HCT116 (cell line): Measurements from ENCODE around the gene CAAP1. TPM values are rescaled to one million over a fixed set of nuclear protein-coding genes. Genes with fewer than 3 reads are reported as not detected.

ENCODE experiments used
- ATAC-seq: fragments of 200-7000 bp; cut with Tn5 transposase; 2 replicates; pipeline ENCODE4 v1.9.1; 2020; ENCODE audit warnings: mild to moderate bottlenecking, moderate library complexity
- BruUV-seq: library from RNA; stranded (reverse); fragments of 400-500 nt; replicated peaks from 2 replicates; lab custom pipeline; 2021; lab: Mats Ljungman, UMichigan
- CTCF ChIA-PET: fragments of 300-600 bp; sonication (Branson Sonifier 250); formaldehyde crosslinking; loops from one replicate; lab custom pipeline; 2021; ENCODE audit warnings: antibody characterized with exemption; lab: Charles Lee
- POLR2A ChIA-PET: fragments of 300-600, 350-600 bp; sonication (Branson Sonifier 250); formaldehyde crosslinking; loops from one replicate; lab custom pipeline; 2021; ENCODE audit warnings: antibody characterized with exemption; lab: Charles Lee
- RAD21 ChIA-PET, 2 experiments: fragments of 300-600 bp; sonication (Branson Sonifier 250); formaldehyde crosslinking; loops; one replicate each; lab custom pipeline; 2023; ENCODE audit warnings: low total read pairs in 2 of 2; ENCODE audit not compliant: uncharacterized antibody in 2 of 2, unreplicated experiment in 2 of 2, low non-redundant PET in 1 of 2; lab: Charles Lee
- DNase-seq: peaks from one replicate; pipeline ENCODE4 v3.0.0-alpha.2; 2010; ENCODE audit warnings: low read depth, low spot score
- H2AFZ ChIP-seq: fragments of 200-600 bp; shearing (Covaris generic), sonication (generic); 2 replicates; pipeline ENCODE4 v1.6.1; 2017; ENCODE audit warnings: low read depth, mixed run types, mixed read lengths, antibody characterized with exemption, low read length; ENCODE audit not compliant: poor library complexity, severe bottlenecking
- H3K27ac ChIP-seq: 2 replicates; pipeline ENCODE4 v1.5.1; 2012; ENCODE audit warnings: low read depth, low read length
- H3K27me3 ChIP-seq: fragments of 200-600 bp; sonication (generic); 2 replicates; pipeline ENCODE4 v1.6.1; 2016; ENCODE audit warnings: mixed run types, low read length, mixed read lengths; ENCODE audit not compliant: insufficient read depth
- H3K36me3 ChIP-seq, 2 experiments: fragments of 200-500 bp in 1 of 2; fragments of 200-600 bp in 1 of 2; sonication (Bioruptor generic) in 1 of 2; sonication (generic) in 1 of 2; 2 replicates each; pipeline versions ENCODE4 v1.5.1 to v1.6.1; 2014 to 2016; ENCODE audit warnings: low read length in 2 of 2, inconsistent platforms in 1 of 2, mixed read lengths in 1 of 2, mixed run types in 1 of 2; ENCODE audit not compliant: insufficient read depth in 2 of 2, control insufficient read depth in 1 of 2
- H3K4me1 ChIP-seq, 2 experiments: fragments of 200-600 bp in 1 of 2; sonication (generic) in 1 of 2; 2 replicates each; pipeline versions ENCODE4 v1.5.1 to v1.6.1; 2012 to 2017; ENCODE audit warnings: low read length in 2 of 2, inconsistent platforms in 1 of 2, mild to moderate bottlenecking in 1 of 2, mixed read lengths in 1 of 2, mixed run types in 1 of 2, moderate library complexity in 1 of 2; ENCODE audit not compliant: insufficient read depth in 2 of 2, control insufficient read depth in 1 of 2
- H3K4me2 ChIP-seq: fragments of 200-600 bp; sonication (generic); 2 replicates; pipeline ENCODE4 v1.6.1; 2017; ENCODE audit warnings: mixed run types, low read length, mixed read lengths
- H3K4me3 ChIP-seq, 2 experiments: fragments of 200-600 bp in 1 of 2; sonication (generic) in 1 of 2; replicated peaks in 1 of 2; 2 replicates each; pipeline ENCODE4 v1.5.1; 2011 to 2016; ENCODE audit warnings: low read length in 2 of 2, control low read depth in 1 of 2, low read depth in 1 of 2, mild to moderate bottlenecking in 1 of 2, mixed read lengths in 1 of 2, mixed run types in 1 of 2
- H3K79me2 ChIP-seq: fragments of 200-600 bp; sonication (generic); 2 replicates; pipeline ENCODE4 v1.6.1; 2017; ENCODE audit warnings: mild to moderate bottlenecking, mixed run types, low read length, moderate library complexity, mixed read lengths; ENCODE audit not compliant: insufficient read depth
- H3K9ac ChIP-seq: fragments of 200-600 bp; sonication (generic); 2 replicates; pipeline ENCODE4 v1.6.1; 2016; ENCODE audit warnings: low read length, mixed read lengths
- H3K9me2 ChIP-seq: fragments of 200-600 bp; sonication (generic), shearing (Covaris generic); 2 replicates; pipeline ENCODE4 v1.6.1; 2017; ENCODE audit warnings: mixed run types, mild to moderate bottlenecking, moderate library complexity; ENCODE audit not compliant: insufficient read depth
- H3K9me3 ChIP-seq, 2 experiments: fragments of 200-500 bp in 1 of 2; fragments of 200-600 bp in 1 of 2; sonication (Bioruptor generic) in 1 of 2; sonication (generic) in 1 of 2; 2 replicates each; pipeline ENCODE4 v1.6.1; 2014 to 2017; ENCODE audit warnings: low read length in 2 of 2, mixed read lengths in 2 of 2, inconsistent platforms in 1 of 2, low read depth in 1 of 2, mild to moderate bottlenecking in 1 of 2, mixed run types in 1 of 2, moderate library complexity in 1 of 2; ENCODE audit not compliant: control insufficient read depth in 1 of 2, insufficient read depth in 1 of 2
- H4K20me1 ChIP-seq: fragments of 200-600 bp; sonication (generic), shearing (Covaris generic); 2 replicates; pipeline ENCODE4 v1.6.1; 2017; ENCODE audit warnings: mixed run types, mild to moderate bottlenecking, moderate library complexity; ENCODE audit not compliant: insufficient read depth
- CEBPB ChIP-seq: IDR thresholded peaks from 2 replicates; pipeline ENCODE4 v1.6.1; 2012; ENCODE audit warnings: low read depth
- EGR1 ChIP-seq: IDR thresholded peaks from 2 replicates; pipeline ENCODE4 v1.6.1; 2012; ENCODE audit warnings: low read depth
- EZH2 ChIP-seq: fragments of 200-600 bp; sonication (generic); IDR thresholded peaks from 2 replicates; pipeline ENCODE4 v1.6.1; 2017; ENCODE audit warnings: antibody characterized with exemption, mixed run types
- EZH2phosphoT487 ChIP-seq: fragments of 200-600 bp; IDR thresholded peaks from 2 replicates; pipeline ENCODE4 v1.6.1; 2018; ENCODE audit warnings: antibody characterized with exemption, borderline replicate concordance
- JUND ChIP-seq: IDR thresholded peaks from 2 replicates; pipeline ENCODE4 v1.6.1; 2012
- POLR2A ChIP-seq: IDR thresholded peaks from 2 replicates; pipeline ENCODE4 v1.7.0; 2011; ENCODE audit warnings: borderline replicate concordance; ENCODE audit not compliant: insufficient read depth, insufficient read length; ENCODE audit errors: extremely low read depth
- POLR2AphosphoS5 ChIP-seq: IDR thresholded peaks from 2 replicates; pipeline ENCODE4 v1.6.1; 2011; ENCODE audit warnings: mild to moderate bottlenecking, low read depth, low read length, moderate library complexity
- RAD21 ChIP-seq: IDR thresholded peaks from 2 replicates; pipeline ENCODE4 v1.6.1; 2012; ENCODE audit warnings: low read depth, mild to moderate bottlenecking
- SIN3A ChIP-seq: IDR thresholded peaks from 2 replicates; pipeline ENCODE4 v1.6.1; 2012; ENCODE audit warnings: low read depth
- SP1 ChIP-seq: IDR thresholded peaks from 2 replicates; pipeline ENCODE4 v1.6.1; 2012; ENCODE audit warnings: low read depth
- SRF ChIP-seq: IDR thresholded peaks from 2 replicates; pipeline ENCODE4 v1.6.1; 2012; ENCODE audit warnings: low read depth
- YY1 ChIP-seq: IDR thresholded peaks from 2 replicates; pipeline ENCODE4 v1.6.1; 2011; ENCODE audit warnings: low read length, low read depth, moderate library complexity, mild to moderate bottlenecking; ENCODE audit not compliant: insufficient replicate concordance; ENCODE audit errors: extremely low read depth
- ZFX ChIP-seq: fragments of 450-650 bp; IDR thresholded peaks from 2 replicates; pipeline ENCODE4 v1.6.1; 2017
- ZNF274 ChIP-seq: fragments of 200-500 bp; sonication (Bioruptor generic); IDR thresholded peaks from 2 replicates; pipeline ENCODE4 v1.6.1; 2014; ENCODE audit warnings: mild to moderate bottlenecking, low read depth, low read length, inconsistent platforms
- intact Hi-C: fragments of 100-400 bp; cut with micrococcal nuclease; formaldehyde crosslinking; loops from 2 replicates; pipeline ENCODE4 v1.10.0; 2022
- total RNA-seq: library from RNA; stranded (reverse); gene quantifications from one replicate; pipeline ENCODE4 v1.2.1, GENCODE V29; 2021; ENCODE audit not compliant: unreplicated experiment
- TF ChIP-seq, protein P1 (sequence below): IDR thresholded peaks from 2 replicates; pipeline ENCODE4 v1.6.1; 2012
- TF ChIP-seq, protein P2 (sequence below): IDR thresholded peaks from 2 replicates; pipeline ENCODE4 v1.6.1; 2012
- TF ChIP-seq, protein P3 (sequence below), 3 experiments: fragments of 200-600 bp in 1 of 3; sonication (generic) in 1 of 3; IDR thresholded peaks in 2 of 3; conservative IDR thresholded peaks in 1 of 3; 2 replicates each; pipeline ENCODE4 v1.5.1; 2012 to 2017; ENCODE audit warnings: low read depth in 2 of 3, low read length in 2 of 3, antibody characterized with exemption in 1 of 3, borderline replicate concordance in 1 of 3, control low read depth in 1 of 3, mild to moderate bottlenecking in 1 of 3, mixed read lengths in 1 of 3, mixed run types in 1 of 3, moderate library complexity in 1 of 3; ENCODE audit not compliant: insufficient read depth in 1 of 3
- TF ChIP-seq, protein P4 (sequence below): IDR thresholded peaks from 2 replicates; pipeline ENCODE4 v1.6.1; 2011; ENCODE audit warnings: mild to moderate bottlenecking, low read length, moderate library complexity; ENCODE audit not compliant: insufficient replicate concordance; ENCODE audit errors: extremely low read depth

The CAAP1 gene
- total RNA-seq, 1 experiment from 2014 or later: 19.1 TPM

DNA sequence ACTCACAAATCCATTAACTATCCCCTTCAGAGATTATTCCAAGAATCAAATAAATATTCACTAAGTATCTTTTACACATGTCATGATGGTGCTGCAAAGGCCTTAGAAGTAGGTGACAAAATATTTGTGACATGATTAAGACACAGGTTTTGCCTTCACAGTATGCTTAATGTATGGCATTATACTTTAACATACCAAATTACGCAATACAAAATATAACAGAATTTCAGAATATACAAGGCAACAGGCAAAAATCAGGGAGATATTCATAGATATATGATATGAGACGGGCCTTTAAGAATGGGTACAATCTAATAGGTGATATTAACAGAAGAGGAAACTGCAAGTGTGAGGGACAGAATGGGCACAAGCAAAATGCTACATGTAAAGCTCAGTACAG, 41.6 kb downstream of the CAAP1 start:
- Histone ChIP-seq H2AFZ (no peak overlapping the region), H3K4me3 (no peak overlapping the region), H3K9me3 (no peaks in the 10 kb centered on the region), H4K20me1 (no peaks in the 10 kb centered on the region), H3K79me2 (no peaks in the 10 kb centered on the region; the same call in 1 of the 2 replicates), H3K4me2 (no peak overlapping the region), H3K27me3 (no peaks in the 10 kb centered on the region), H3K4me1 (no peaks in the 10 kb centered on the region), H3K9ac (no peak overlapping the region), H3K9me2 (no peaks in the 10 kb centered on the region), H3K36me3 (peaks cover 0 to 3% of the 10 kb centered on the region in 2 experiments; a peak in 1 of 4 replicates), H3K27ac (no peak overlapping the region)
- ChIA-PET POLR2A (no interaction called here), RAD21 (no interaction called here), CTCF (no interaction called here)
- intact Hi-C loops: no loop called here
- ATAC-seq (no peak), DNase-seq (no peak)
- BruUV-seq: no TSS peak
- TF ChIP-seq, protein P1, sequence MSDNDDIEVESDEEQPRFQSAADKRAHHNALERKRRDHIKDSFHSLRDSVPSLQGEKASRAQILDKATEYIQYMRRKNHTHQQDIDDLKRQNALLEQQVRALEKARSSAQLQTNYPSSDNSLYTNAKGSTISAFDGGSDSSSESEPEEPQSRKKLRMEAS: no peak
- TF ChIP-seq CEBPB: no peak
- TF ChIP-seq SRF: no peak
- no peak for TF ChIP-seq ZFX
- TF ChIP-seq EGR1: no peak
- no peak for TF ChIP-seq EZH2phosphoT487
- TF ChIP-seq, protein P2, sequence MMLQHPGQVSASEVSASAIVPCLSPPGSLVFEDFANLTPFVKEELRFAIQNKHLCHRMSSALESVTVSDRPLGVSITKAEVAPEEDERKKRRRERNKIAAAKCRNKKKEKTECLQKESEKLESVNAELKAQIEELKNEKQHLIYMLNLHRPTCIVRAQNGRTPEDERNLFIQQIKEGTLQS: no peak
- TF ChIP-seq, protein P3, sequence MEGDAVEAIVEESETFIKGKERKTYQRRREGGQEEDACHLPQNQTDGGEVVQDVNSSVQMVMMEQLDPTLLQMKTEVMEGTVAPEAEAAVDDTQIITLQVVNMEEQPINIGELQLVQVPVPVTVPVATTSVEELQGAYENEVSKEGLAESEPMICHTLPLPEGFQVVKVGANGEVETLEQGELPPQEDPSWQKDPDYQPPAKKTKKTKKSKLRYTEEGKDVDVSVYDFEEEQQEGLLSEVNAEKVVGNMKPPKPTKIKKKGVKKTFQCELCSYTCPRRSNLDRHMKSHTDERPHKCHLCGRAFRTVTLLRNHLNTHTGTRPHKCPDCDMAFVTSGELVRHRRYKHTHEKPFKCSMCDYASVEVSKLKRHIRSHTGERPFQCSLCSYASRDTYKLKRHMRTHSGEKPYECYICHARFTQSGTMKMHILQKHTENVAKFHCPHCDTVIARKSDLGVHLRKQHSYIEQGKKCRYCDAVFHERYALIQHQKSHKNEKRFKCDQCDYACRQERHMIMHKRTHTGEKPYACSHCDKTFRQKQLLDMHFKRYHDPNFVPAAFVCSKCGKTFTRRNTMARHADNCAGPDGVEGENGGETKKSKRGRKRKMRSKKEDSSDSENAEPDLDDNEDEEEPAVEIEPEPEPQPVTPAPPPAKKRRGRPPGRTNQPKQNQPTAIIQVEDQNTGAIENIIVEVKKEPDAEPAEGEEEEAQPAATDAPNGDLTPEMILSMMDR (IDR thresholded peaks at IDR 0.05 in 2 of 3, conservative IDR thresholded peaks at IDR 0.05 in 1 of 3; ENCODE audit: borderline replicate concordance in 1 of 3, insufficient read depth in 1 of 3, low read depth in 2 of 3, low read length in 2 of 3): no peak
- TF ChIP-seq RAD21: no peak
- no peak for TF ChIP-seq POLR2A
- TF ChIP-seq YY1: no peak
- no peak for TF ChIP-seq EZH2
- TF ChIP-seq, protein P4, sequence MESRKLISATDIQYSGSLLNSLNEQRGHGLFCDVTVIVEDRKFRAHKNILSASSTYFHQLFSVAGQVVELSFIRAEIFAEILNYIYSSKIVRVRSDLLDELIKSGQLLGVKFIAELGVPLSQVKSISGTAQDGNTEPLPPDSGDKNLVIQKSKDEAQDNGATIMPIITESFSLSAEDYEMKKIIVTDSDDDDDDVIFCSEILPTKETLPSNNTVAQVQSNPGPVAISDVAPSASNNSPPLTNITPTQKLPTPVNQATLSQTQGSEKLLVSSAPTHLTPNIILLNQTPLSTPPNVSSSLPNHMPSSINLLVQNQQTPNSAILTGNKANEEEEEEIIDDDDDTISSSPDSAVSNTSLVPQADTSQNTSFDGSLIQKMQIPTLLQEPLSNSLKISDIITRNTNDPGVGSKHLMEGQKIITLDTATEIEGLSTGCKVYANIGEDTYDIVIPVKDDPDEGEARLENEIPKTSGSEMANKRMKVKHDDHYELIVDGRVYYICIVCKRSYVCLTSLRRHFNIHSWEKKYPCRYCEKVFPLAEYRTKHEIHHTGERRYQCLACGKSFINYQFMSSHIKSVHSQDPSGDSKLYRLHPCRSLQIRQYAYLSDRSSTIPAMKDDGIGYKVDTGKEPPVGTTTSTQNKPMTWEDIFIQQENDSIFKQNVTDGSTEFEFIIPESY: no peak
- TF ChIP-seq ZNF274: no peak
- TF ChIP-seq POLR2AphosphoS5: no peak
- no peak for TF ChIP-seq JUND
- TF ChIP-seq SIN3A: no peak
- TF ChIP-seq SP1: no peak
